Superior temporal gyrus (tissue), 1 donor: ENCODE measurements around the gene CNN3.

Experiments used
- DNase-seq: peaks from one replicate; pipeline ENCODE4 v3.0.0-alpha.2; 2016; ENCODE audit errors: extremely low spot score

Gene CNN3

DNA sequence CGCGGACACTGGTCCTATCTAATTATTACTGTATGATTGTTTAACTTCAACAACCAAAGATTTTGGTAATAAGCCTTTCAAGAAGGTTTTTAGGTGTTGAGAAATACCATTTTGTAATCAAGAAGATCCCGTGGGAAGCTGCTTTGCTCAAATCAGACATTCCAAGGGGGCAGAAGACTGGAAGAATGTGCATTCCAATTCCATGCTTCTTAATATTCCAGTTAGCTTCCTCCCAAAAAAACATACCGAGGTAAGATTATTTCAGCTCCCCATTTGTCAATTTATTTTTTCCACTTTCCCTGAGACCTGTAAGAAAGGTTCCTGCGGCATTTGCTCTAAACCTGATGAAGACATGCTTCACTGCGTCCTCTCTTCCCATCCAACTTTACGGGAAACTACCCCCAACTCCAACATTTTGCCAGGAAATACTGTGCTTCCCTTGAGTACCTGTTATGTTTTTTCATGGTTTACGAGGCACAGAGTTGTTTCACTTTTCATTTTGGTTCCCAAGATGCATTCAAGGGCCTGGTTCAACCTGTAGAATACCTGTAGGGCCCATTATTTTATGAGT is 4.1 kb downstream of the CNN3 start:
- no peak for DNase-seq

DNA sequence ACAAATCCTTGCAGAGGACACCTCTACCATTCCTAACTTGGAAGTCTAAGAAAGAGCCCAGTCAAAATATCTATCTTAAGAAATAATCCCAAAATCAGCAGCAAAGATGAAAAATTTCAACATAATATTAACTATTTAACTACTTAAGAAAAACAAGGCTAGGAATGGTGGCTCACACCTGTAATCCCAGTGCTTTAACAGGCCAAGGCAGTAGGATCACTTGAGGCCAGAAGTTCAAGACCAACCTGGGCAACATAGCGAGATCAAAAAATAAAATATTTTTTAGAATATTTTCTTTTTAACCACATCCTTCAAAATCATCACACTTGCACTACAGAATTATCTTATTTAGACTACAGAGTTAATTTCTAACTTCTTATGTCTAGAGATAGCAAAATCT is 4.9 kb downstream of the CNN3 start:
- DNase-seq = no peak

DNA sequence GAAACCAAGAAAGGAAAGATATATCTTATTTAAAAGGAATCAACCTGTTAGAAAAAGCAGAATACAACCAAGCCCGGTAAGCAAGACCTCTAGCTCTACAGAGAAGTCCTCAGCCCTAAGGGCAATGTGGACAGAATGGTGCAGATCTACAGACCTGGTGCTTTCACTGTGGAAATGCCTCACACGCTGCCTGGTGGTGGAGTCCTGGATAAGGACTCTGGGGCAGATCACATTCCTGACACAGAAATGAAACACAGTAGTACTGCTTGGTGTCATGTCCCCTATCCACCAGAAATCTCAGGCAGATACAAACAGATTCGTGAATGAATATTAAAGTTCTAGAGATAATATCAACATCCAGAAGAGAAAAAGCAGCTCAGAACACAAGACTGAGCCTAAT is 6.8 kb downstream of the CNN3 start:
- no peak for DNase-seq

DNA sequence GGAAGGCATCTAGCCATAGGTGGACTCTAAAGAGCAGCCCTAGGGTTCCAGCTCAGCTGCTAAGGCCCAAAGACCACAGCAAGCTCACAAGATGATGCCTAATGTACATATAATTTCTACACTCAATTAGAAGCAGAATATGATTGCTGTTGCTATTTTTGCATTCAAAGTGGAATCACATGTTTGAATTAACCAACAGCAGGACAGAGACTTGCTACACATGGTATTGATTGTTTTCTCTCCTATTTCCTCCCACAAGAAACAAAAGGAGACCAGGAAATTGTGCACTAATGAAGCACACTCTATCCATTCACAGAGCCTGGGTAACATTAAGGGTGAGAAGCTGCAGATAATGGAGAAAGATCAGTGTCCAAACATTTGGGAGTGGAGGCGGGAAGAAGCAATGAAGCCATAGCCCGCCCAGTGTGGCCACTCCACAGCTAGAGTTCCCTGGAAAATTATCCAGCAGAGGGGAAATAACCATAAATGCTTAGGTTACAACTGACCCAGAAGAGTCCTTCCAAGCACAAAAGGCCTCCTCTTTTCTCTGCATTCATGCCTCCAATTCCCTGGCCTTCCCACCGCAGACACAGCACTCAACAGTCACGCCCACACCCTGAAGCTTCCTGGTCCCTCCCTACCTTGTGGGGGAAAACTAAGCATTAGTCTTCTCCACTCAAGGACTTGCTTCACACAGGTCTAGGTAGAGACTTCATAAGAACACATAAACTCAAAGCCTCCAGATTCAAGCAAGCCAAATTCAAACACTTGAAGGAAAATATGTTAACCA is 7.5 kb downstream of the CNN3 start:
- DNase-seq = no peak

DNA sequence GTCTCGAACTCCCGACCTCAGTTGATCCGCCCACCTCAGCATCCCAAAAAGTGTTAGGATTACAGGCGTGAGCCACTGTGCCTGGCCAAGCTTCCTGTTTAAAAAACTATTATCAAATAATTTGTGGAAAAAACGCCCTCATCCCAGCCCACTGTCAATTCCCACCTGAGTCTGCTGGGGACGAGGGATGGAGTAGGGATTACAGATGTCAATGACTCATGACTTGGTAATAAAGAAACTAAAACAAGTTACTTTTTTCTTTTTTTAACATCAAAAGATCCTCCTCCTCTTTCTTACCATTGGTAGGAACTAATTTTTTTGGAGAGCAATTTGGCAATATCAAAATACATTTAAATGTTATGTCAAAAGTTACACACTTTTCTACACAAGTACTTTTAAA is 9.7 kb downstream of the CNN3 start:
- no peak for DNase-seq

DNA sequence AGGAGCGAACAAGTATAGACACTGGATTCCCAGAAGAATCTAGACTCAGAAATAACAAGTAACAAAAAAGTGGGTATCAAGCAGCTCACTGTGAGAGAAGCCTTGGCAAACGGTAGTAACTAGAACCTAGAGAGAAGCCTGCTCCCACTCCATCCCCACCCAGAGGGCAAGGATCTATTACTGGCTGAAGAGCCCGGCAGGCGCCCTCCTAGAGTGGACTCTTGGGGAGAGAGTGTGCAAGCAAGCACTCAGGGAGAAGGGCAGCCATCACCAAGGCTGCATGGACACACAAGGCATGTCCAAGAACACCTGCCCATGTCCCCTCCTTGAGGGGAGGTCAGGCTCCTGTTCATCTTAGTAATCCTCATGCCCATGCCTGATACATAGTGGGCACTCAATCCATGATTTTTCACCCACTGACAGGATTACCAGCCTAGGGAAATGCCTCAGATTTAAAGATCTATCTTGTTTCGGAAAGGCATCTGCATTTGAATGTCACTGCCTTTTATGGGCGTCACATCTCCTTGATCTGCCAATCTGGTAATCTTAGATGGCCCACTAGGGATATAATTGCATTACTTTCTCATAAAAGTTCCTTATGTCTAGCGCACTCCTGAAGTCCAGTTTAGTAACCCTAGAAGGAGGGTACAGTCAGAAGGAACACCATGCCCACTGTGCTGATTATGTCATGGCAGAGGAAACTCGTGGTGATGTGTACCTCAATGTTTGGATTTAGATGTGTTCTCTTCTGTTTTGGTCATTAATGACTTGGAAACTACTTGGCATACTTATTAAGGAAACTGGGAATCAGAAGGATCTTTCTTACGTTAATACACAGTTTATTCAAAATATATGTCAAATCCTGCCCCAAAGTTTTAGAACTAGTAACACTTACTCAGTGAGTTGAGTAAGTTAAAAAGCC is 14.4 kb downstream of the CNN3 start:
- DNase-seq = no peak

DNA sequence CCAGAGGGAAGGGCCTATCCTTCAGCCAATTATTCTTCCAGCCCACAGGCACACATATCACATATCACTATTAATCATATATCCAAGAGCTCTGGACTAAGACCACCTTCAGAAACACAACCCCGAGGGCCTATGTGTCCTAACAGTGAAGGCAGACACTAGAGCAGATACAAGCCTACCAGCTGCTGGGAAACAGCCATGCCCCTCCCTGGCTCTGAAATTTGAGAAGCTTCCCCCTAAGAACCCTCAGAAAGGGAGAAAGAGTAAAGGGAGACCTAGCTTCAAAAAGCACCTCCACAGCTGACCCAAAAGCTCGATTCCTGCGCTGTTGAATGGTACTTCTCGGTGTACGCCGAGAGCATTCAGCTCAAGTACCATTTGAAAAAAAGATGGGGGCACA is 17.4 kb downstream of the CNN3 start:
- no peak for DNase-seq

DNA sequence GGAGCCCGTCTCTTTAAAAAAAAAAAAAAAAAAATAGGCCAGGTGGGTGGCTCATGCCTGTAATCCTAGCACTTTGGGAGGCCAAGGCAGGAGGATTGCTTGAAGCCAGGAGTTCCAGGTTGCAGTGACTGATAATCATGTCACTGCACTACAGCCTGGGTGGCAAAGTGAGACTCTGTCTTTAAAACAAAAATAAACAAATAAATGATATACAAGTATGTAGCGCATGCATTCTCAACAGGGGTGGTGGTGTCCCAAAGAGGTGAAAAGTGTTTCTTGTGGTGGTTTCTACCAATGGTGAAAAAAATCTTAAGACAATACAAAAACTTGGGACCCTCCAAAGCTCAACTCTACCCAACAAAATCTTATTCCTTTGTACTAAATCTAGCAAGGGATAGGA is 17.9 kb downstream of the CNN3 start:
- no peak for DNase-seq

DNA sequence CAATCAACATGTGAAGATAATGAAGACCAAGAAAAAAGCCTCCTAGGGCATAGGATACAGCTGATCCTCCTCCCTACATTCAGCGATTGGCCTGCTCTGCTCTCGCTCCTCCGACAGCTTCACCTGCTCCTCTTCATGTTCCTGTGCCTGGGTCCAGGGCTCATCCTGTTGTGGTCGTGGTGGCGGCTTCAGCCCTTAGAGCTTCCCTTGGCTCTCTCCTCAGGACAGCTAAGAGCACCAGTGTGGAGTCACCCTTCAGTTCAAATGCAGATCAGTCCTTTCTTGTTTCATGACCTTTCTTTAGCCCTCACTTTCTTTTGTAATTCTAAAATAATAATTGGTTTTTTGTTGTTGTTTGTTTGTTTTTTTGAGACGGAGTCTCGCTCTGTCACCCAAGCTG is 18.7 kb downstream of the CNN3 start:
- no peak for DNase-seq

DNA sequence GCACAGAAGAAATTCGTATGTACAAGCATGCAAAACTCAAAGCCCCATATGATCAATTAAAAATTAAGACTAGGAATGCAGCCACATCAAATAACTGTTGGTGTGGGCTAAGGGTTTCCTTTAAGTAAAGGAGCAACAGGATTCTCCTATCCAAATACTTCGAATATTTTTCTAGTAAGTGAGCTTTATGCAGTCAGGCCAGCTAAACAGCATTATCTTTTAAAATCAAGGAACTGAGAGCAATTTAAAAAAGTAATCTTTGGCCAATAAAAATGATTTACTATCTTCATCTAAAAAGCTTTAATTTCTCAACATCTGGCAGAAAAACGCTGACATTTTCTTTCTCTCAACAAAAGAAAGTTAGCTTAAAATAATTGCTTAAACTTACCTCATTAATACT is 19.8 kb downstream of the CNN3 start:
- no peak for DNase-seq

DNA sequence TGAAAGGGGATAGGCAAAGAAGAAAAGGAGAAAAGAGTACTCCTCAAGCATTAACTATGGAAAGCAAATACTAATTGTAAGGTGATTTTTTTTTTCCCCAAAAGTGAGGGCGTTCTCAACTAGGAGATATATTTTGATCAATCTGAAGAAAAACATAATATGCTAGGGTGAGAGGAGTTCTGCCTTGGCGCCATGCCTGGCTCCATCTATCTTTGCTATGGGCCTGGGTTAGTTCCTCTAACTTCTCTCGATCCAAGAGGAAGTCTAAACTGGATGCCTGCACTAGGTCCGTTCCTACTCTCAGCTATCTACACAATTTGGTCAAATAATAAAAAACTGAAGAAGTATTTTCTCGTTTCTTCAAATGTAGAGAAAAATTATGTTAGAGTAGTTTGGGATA is 20.5 kb downstream of the CNN3 start:
- DNase-seq = no peak

DNA sequence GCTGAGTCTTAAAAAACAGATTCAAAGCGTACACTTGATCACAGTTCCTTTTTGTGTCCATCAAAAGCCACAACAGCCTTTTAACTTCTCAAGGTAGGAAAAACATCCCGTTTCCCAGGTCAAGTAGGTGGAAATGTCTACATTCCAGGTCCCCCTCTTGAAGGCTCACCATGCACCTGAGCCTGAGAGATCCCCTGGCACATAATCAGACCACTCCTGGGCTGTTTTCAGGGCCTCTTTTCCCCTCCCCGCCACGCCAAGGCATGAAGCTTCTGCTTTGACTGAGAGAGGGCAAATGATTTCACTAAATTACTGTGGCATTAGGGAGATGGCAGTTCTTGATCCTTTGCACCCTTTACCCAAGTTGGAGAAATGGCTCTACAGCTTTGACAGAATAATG is 21.7 kb downstream of the CNN3 start:
- no peak for DNase-seq

DNA sequence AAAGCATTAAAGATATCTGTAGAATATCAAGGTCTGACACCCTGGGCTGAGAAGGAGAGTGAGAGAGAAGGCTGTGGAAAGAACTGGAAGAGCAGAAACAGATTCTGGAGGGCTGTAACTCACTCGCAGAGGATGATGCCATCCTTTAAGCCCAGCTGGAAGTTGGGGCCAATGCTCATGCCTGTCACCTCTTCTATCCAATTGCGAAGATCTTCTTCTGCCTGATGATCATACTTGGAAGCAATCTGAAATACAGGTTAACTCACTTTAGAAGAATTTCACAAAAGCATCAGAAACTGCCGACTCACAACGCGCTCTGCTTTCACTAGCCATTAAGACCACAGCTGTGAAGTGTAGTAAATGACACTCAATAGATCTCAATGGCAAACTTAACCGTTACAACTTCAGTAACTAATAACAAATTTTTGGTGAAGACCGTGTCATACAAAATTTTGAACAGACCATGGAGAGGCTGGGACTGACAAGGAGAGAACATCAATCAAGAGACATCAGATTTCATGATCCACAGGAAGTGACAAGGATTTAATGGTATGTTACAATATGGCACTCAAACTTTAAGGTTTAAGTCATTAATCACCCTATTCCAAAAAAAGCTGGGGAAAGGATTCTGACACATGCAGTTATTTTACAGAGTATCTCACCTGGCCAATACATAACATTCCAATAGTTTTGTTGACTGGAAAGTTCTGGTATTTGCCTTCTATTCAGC is 23.5 kb downstream of the CNN3 start:
- no peak for DNase-seq

DNA sequence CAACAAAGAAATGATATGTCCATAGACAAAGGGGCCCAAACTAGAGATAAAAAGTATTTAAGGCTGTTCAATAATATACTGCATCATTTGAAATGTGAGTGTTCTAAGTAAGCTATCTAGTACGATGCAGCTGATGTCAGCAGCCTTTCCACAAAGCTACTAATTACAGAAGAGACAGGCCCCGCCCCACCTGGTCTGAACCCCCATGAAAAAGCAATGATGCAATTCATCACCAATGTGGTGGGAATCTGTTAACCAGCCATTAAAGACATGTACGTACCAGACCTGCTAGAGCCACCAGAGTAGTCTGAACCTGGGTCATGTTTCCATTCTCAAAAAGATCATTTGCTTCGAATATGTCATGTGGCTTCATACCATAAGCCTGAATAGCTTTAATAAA is 25.1 kb downstream of the CNN3 start:
- no peak for DNase-seq

DNA sequence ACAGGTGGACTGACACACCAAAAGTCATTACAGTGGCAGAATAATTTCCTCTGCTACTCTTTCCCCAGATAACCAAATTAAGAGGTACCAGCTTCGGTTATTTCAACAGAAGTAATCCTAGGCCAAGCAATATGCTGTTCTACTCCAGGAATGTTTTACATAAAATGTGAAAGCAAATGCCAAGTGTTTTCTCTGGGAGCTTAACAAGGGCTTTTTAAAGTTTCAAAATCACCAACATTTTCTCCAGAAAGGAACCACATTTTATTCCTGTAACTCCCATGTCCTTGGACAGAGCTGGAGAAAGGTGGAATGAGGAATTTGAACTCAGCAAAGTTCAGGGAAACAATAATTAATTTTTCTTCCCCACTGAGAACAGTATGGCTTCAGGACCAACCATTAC is 27.2 kb downstream of the CNN3 start:
- DNase-seq = no peak

DNA sequence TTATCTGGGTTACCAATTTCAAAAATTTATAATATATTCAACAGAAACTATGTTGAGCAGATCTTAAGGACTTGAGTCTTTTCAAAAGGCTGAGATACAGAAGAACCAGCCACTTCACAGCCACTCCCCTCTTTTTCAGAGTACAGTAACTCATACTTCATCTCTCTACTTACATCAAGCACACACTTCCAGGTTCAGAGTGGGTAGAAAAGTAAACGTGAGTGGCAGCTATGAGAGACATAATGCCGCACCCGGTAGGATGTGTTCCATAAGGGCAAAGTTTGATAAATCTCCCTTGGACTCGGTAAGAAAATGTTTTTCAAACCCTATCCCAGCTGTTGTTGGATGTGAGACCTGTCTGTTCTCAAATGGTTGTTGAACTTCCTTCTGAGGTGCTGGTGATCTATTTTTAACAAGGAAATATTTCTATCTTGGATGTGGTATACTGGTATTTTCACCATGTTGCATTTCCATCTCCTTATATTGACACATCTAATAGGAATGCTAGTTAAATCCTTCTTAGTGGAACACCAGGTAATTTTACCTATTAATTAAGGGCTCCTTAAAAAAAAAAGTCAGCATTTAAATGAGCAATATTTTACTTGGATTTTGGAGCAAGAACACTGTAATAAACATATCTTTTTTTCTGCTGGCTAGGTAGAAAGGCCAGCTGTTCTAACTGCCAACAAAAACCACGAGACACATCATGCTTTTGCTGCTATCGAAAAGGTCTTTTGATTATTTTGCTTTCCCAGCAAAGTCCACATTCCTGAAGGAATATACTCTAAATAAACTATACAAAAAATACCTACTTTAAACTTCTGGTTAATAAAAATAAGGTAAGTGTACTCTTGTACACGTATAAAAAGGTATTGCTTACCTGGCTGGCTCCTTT is 28.2 kb downstream of the CNN3 start:
- DNase-seq = no peak

DNA sequence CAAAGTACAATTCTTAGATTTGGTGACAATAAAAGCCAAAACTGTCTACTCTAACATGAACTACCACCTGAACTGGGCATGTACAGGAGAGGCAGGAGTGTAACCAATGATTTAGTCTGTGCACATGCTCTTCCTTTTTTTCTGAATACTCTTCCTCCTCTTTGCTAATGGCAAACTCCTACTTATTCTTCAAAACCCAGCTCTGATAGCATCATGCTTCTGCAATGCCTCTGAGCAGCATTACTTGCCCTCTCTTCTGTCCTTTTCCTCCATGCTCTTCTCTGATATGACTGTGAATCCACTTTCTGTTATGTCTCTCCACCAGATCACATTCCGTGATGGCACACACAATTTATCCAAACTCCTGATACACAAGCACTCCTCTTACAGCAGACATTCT is 31.4 kb downstream of the CNN3 start:
- no peak for DNase-seq

DNA sequence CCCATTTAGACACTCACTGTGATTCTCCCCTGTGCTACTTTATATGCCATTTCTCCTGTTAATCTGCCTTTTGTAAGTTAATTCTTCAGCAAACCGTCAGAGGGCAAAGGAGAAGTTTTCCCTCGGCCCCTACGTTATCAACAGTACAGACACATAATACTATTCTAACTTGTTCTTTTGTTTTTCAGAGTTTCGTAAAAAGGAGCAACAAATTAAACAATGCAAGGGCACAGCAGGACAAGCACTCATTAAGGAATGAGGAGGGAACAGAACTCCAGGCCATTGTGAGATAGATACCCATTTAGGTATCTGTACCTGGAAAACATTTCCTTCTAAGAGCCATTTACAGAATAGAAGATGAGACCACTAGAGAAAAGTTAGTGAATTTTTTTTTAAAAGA is 32.3 kb downstream of the CNN3 start:
- DNase-seq = no peak

DNA sequence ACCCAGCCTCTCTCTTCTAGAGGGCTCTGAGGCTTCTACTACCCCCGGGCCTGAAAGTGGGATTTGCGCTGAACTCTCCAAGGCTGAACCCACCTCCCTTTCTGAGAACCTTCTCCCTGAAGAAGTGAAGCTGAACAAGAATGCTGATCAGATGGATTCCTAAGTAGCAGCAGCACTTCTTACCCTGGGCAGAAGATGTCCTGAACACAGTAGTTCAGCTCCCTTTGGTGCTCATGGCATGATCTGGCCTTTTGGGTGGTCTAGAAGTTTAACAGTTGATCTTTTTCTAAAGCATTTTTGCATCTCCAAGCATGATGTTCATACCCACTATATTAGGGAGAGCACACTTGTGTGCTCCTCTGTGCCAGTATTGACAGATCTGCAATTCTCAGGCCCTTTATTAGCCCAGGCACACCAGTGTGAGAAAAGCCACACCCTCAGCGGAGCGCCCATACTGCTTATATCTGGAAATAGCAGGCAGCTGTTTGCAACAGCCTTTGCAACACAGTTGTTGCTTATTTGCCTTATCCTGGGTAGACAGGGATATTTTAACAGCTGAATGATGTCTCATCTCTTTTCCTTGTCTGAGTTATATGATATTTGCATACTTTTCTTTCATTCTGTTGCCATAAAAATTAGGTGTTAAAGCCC is 34.2 kb downstream of the CNN3 start:
- DNase-seq = no peak

DNA sequence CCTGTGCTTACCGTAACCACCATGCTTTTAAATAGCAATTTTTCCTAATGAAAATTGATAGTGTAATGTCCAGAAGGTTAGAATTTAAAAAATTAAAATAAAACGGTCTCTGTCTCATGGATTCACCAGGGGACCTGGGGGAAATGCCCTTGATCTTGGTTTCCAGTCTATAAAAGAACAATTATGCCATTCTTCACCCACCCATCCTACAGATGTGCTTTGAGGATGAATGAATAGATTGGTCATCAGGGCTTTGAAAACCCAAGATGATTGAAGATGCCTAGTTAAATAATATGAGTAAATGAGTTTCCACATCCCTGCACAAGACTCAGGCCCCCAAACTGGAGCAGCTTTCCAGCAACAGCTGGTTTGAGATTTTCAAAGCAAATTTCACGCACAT is 38.7 kb downstream of the CNN3 start:
- DNase-seq = no peak
